ENCODE data around the gene CUL7. TPM values are rescaled to one million over a fixed set of nuclear protein-coding genes. Genes with fewer than 3 reads are reported as not detected.

CUL7 gene
- polyA plus RNA-seq, 3 donors from 2014 or later = 0.90 to 3.4 (median 1.3) TPM

Other genes with a start within 250 kb of the CUL7 start
- gene RPL7L1, start 174.2 kb downstream of the CUL7 start, polyA plus RNA-seq = 10 to 100 TPM; 42.4 to 90.8 (median 50.5) TPM
- 1 to 10 TPM in 1 of 3 donors, under 1 TPM in 1, not detected in 1; 0.62 to 3.1 TPM for gene PTCRA, start 137.8 kb downstream of the CUL7 start, polyA plus RNA-seq
- 100 to 1,000 TPM in 2 of 3 donors, 10 to 100 TPM in 1; 92.9 to 129 (median 119) TPM for gene CNPY3, start 124.4 kb downstream of the CUL7 start, polyA plus RNA-seq
- under 1 TPM in 1 of 3 donors, not detected in 2; 0.55 TPM for gene GNMT, start 93.1 kb downstream of the CUL7 start, polyA plus RNA-seq
- gene PEX6, start 74.7 kb downstream of the CUL7 start, polyA plus RNA-seq = 10 to 100 TPM; 12.2 to 18.1 (median 16.4) TPM
- 10 to 100 TPM; 17.1 to 29.9 (median 17.7) TPM for gene PPP2R5D, start 69.3 kb downstream of the CUL7 start, polyA plus RNA-seq
- gene MEA1, start 39.9 kb downstream of the CUL7 start, polyA plus RNA-seq = 100 to 1,000 TPM in 1 of 3 donors, 10 to 100 TPM in 2; 92.4 to 157 (median 97.6) TPM
- gene KLHDC3, start 39.6 kb downstream of the CUL7 start, polyA plus RNA-seq = 100 to 1,000 TPM; 123 to 228 (median 143) TPM
- gene RRP36, start 32.2 kb downstream of the CUL7 start, polyA plus RNA-seq = 10 to 100 TPM; 56.1 to 81.4 (median 78.9) TPM
- gene MRPL2, start 5.6 kb upstream of the CUL7 start, polyA plus RNA-seq = 10 to 100 TPM; 37.5 to 60.8 (median 54.0) TPM
- 10 to 100 TPM in 2 of 3 donors, 1 to 10 TPM in 1; 9.1 to 14.4 (median 11.0) TPM for gene KLC4, start 5.8 kb upstream of the CUL7 start, polyA plus RNA-seq
- 1 to 10 TPM in 2 of 3 donors, not detected in 1; 1.1 TPM for gene PTK7, start 22.5 kb upstream of the CUL7 start, polyA plus RNA-seq
- gene SRF, start 117.4 kb upstream of the CUL7 start, polyA plus RNA-seq = 1 to 10 TPM; 4.8 to 7.3 (median 5.2) TPM
- 1 to 10 TPM; 2.2 to 8.5 (median 4.4) TPM for gene CUL9, start 128.3 kb upstream of the CUL7 start, polyA plus RNA-seq
- gene DNPH1, start 175.6 kb upstream of the CUL7 start, polyA plus RNA-seq = 10 to 100 TPM; 23.7 to 36.8 (median 33.6) TPM
- gene TTBK1, start 189.6 kb upstream of the CUL7 start, polyA plus RNA-seq = not detected
- not detected for gene SLC22A7, start 244.4 kb upstream of the CUL7 start, polyA plus RNA-seq

All from immature natural killer cell (primary cell).